Measurements from ENCODE around the gene MED15.

DNA sequence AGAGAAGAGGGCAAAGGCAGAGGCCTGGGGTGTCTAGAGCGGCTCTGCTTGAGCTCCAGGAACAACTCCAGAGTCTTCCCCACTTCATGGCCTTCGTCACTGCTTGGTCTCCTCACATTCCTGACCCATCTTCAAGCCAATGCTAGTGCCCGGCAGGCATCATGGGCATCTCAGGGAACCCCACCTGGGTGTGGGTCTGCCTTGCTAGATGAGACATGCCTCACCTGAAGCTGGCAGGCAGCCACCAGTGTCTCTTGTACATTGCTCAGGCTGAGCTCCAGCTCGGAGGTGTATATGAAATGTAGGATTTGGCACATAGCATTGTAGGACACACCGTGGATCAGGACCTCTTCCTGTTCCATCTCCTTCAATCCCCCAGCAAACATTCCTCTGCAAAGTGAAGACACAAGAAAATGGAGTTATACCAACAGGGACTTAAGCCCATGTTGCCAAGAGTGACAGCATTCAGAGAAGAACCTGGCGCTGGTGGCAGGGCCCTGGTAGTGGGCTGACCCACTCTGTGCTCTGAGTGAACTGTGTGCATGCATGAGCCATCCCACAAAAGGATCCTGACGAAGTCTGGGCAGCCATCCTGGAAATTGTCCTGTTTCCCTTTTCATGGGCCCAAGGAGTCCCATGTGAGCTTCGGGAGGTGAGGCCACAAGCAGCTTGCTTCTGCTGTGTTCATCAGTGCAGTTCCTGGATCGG lies 36.1 kb upstream of the MED15 start:
- TF ChIP-seq, protein P1, sequence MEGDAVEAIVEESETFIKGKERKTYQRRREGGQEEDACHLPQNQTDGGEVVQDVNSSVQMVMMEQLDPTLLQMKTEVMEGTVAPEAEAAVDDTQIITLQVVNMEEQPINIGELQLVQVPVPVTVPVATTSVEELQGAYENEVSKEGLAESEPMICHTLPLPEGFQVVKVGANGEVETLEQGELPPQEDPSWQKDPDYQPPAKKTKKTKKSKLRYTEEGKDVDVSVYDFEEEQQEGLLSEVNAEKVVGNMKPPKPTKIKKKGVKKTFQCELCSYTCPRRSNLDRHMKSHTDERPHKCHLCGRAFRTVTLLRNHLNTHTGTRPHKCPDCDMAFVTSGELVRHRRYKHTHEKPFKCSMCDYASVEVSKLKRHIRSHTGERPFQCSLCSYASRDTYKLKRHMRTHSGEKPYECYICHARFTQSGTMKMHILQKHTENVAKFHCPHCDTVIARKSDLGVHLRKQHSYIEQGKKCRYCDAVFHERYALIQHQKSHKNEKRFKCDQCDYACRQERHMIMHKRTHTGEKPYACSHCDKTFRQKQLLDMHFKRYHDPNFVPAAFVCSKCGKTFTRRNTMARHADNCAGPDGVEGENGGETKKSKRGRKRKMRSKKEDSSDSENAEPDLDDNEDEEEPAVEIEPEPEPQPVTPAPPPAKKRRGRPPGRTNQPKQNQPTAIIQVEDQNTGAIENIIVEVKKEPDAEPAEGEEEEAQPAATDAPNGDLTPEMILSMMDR (IDR thresholded peaks at IDR 0.05 in 8 of 11, conservative IDR thresholded peaks at IDR 0.05 in 3 of 11): no peak
- TF ChIP-seq POLR2A (IDR thresholded peaks at IDR 0.05) (no peak), POLR2AphosphoS5 (IDR thresholded peaks at IDR 0.05) (no peak)
